Nephron progenitor cell (in vitro differentiated cells): ENCODE measurements around the gene PLB1.

Experiments used
- DNase-seq: peaks from one replicate; pipeline ENCODE4 v3.0.0; 2021
- H3K27ac Mint-ChIP-seq: 2 replicates; pipeline ENCODE4 v1.8.0; 2021; ENCODE audit warnings: mild to moderate bottlenecking, moderate library complexity, mixed read lengths
- H3K27me3 Mint-ChIP-seq: 2 replicates; pipeline ENCODE4 v1.8.0; 2021; ENCODE audit warnings: mild to moderate bottlenecking, low read depth, mixed read lengths; ENCODE audit not compliant: poor library complexity
- H3K36me3 Mint-ChIP-seq: 2 replicates; pipeline ENCODE4 v1.8.0; 2021; ENCODE audit warnings: low read depth, mixed read lengths
- H3K4me1 Mint-ChIP-seq: 2 replicates; pipeline ENCODE4 v1.8.0; 2021; ENCODE audit warnings: mixed read lengths
- H3K4me3 Mint-ChIP-seq: 2 replicates; pipeline ENCODE4 v1.8.0; 2021; ENCODE audit warnings: mild to moderate bottlenecking, moderate library complexity, mixed read lengths
- H3K9me3 Mint-ChIP-seq: 2 replicates; pipeline ENCODE4 v1.8.0; 2021; ENCODE audit warnings: mild to moderate bottlenecking, moderate library complexity, mixed read lengths
- CTCF ChIP-seq: fragments of 200-600 bp; sonication (generic); IDR thresholded peaks from 2 replicates; pipeline ENCODE4 v1.5.0; 2021; ENCODE audit warnings: antibody characterized with exemption

The PLB1 gene

GRCh38 chr2:28604284-28604843, 108.5 kb downstream of the PLB1 start:
- Mint-ChIP-seq H3K27me3 (peaks cover 3% of the 10 kb centered on the region), H3K36me3 (no peaks in the 10 kb centered on the region), H3K9me3 (no peaks in the 10 kb centered on the region), H3K4me3 (no peak overlapping the region), H3K4me1 (peaks cover 57% of the 10 kb centered on the region), H3K27ac (no peak overlapping the region)
- DNase-seq = no peak
- no peak for TF ChIP-seq CTCF

DNA sequence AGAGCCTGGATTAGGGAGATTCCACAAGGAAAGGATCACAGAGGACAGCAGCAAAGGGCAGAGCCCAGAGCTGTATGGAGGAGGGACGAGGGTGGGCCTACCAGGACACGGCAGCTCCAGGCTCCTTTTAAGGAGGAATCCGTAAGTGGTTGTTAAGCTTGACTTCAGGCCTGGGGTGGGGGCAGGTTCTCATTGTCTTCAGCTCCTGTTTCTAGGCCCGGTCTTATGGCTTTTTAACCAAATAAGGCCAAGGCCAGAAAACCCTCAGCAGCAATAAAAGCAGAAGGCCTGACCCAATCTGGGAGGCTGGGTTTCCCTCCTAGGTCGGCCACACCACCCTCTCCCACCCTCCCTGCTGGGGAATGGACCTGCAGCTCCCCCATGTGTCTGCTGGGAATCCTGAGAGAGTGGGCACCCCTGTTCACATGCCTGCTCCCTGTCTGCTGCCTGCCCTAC, 111.2 kb downstream of the PLB1 start:
- peak overlapping the region; percentile 12 for H3K4me3 Mint-ChIP-seq
- peak; percentile 35 for DNase-seq
- peak overlapping the region; percentile 97 for H3K27ac Mint-ChIP-seq
- H3K36me3 Mint-ChIP-seq = no peaks in the 10 kb centered on the region
- H3K4me1 Mint-ChIP-seq = peaks cover 78% of the 10 kb centered on the region
- H3K27me3 Mint-ChIP-seq = peaks cover 3% of the 10 kb centered on the region
- TF ChIP-seq CTCF = no peak
- H3K9me3 Mint-ChIP-seq = no peaks in the 10 kb centered on the region

DNA sequence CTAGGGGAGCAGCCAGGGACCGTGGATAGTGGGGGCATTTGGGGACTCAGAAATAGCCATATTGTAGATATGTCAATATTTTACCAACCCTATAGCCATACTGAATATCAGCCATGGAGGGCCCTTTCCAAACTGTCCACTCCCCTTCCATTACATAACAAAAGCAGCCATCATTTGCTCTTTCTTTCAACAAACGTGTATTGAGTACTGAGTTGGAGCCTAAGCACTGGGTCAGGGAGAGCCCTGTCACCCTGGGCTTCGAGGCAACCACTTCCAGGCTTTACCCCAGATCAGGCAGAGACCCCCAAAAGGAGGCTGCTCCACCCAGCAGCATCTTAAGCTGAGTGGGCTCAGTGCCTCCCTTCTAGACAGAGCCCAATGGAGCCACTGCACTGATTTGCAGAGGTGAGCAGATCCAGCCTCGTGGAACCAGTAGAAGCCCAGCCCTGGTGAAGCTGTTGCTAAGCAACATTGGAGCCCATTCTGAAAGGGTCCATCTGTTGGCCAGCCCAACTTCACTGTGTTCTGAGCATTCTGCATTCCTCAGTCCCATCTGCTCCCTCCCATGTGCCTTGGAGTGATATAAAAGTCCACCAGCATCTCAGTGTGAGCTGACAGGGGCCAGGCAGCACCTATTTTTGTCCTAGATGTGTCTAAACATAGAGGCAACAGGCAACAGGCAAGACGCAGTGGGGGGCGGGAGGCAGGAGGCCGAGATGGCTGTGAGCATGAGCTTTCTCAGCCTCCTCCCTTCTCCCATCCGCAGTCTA, 112.1 kb downstream of the PLB1 start:
- TF ChIP-seq CTCF = no peak
- Mint-ChIP-seq H3K4me1 (peaks cover 77% of the 10 kb centered on the region), H3K27me3 (peaks cover 3% of the 10 kb centered on the region), H3K36me3 (no peaks in the 10 kb centered on the region), H3K4me3 (no peak overlapping the region), H3K9me3 (no peaks in the 10 kb centered on the region), H3K27ac (no peak overlapping the region)
- no peak for DNase-seq

DNA sequence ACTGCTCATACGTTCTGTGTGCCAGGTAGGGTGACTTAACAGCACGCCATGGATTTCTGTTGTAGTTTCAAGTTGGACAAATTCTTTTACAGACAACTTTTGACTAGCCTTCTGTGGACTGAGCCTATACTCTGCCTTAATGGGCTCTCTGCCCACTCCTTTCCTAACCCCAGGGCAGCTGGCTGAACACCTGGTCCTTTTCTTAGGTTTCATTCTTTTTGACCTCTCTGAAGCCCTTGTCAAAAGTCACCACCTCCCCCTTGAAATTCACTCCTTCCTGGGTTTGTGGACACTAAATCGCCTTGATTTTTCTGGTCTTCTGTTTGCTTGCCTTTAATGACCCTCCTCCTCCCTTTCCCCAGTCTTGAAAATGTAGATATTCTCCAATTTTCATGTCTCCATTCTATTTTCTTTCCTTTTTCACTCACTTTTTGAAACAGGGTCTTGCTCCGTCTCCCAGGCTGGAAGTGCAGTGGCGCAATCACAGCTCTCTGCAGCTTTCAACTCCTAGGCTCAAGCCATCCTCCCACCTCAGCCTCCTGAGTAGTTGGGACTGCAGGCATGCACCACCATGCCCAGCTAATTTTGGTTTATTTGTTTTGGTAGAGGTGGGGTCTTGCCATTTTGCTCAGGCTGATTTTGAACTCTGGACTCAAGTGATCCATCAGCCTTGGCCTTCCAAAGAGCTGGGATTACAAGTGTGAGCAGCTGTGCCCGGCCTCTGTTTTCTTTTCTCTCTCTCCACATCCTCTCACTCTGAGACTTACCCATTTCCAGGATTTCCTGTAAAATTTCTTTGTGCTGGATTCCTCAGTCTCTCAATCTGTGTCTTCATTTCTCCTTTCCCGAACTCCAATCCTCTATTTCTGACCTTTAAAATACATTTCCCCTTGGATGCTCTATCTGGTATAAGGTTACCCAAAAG, 112.9 kb downstream of the PLB1 start:
- Mint-ChIP-seq H3K9me3 (no peaks in the 10 kb centered on the region), H3K4me1 (peaks cover 69% of the 10 kb centered on the region), H3K27ac (peak overlapping the region; percentile 89), H3K36me3 (no peaks in the 10 kb centered on the region), H3K4me3 (peak overlapping the region; percentile 17), H3K27me3 (no peaks in the 10 kb centered on the region)
- no peak for TF ChIP-seq CTCF
- DNase-seq = no peak

GRCh38 chr2:28610583-28611201, 114.8 kb downstream of the PLB1 start:
- no peak for DNase-seq
- Mint-ChIP-seq H3K9me3 (no peaks in the 10 kb centered on the region), H3K4me1 (peaks cover 58% of the 10 kb centered on the region), H3K4me3 (no peak overlapping the region), H3K27ac (peak overlapping the region; percentile 57), H3K27me3 (no peaks in the 10 kb centered on the region), H3K36me3 (no peaks in the 10 kb centered on the region)
- no peak for TF ChIP-seq CTCF
